Activated naive CD4-positive, alpha-beta T cell treated with anti-CD3 and anti-CD28 coated beads, Interleukin-2, amount 50 U/mL, for 24 hours (primary cell): Measurements from ENCODE around the gene CCDC93.

Source experiments
- H3K27ac Mint-ChIP-seq: one replicate; pipeline ENCODE4 v1.8.0; 2021; ENCODE audit warnings: mild to moderate bottlenecking, mixed read lengths
- H3K27me3 Mint-ChIP-seq: one replicate; pipeline ENCODE4 v1.8.0; 2021; ENCODE audit warnings: mixed read lengths
- H3K36me3 Mint-ChIP-seq: one replicate; pipeline ENCODE4 v1.8.0; 2021; ENCODE audit warnings: mixed read lengths
- H3K4me1 Mint-ChIP-seq: one replicate; pipeline ENCODE4 v1.8.0; 2021; ENCODE audit warnings: mixed read lengths
- H3K4me3 Mint-ChIP-seq: one replicate; pipeline ENCODE4 v1.8.0; 2021; ENCODE audit warnings: mild to moderate bottlenecking, mixed read lengths
- H3K9me3 Mint-ChIP-seq: one replicate; pipeline ENCODE4 v1.8.0; 2021; ENCODE audit warnings: mixed read lengths

The CCDC93 gene

GRCh38 chr2:117982376-117983033, 31.4 kb downstream of the CCDC93 start:
- H3K36me3 Mint-ChIP-seq: peaks cover 16% of the 10 kb centered on the region
- H3K9me3 Mint-ChIP-seq: no peaks in the 10 kb centered on the region
- peaks cover 12% of the 10 kb centered on the region for H3K4me1 Mint-ChIP-seq
- no peaks in the 10 kb centered on the region for H3K27me3 Mint-ChIP-seq
- H3K27ac Mint-ChIP-seq: no peak overlapping the region
- no peak overlapping the region for H3K4me3 Mint-ChIP-seq

- Mint-ChIP-seq H3K27ac (no peak overlapping the region), H3K4me3 (no peak overlapping the region), H3K27me3 (no peaks in the 10 kb centered on the region), H3K4me1 (peaks cover 12% of the 10 kb centered on the region), H3K36me3 (peaks cover 15% of the 10 kb centered on the region), H3K9me3 (no peaks in the 10 kb centered on the region)
These were observed 32.1 kb downstream of the CCDC93 start for GRCh38 chr2:117981810-117982209.

- peaks cover 18% of the 10 kb centered on the region for H3K36me3 Mint-ChIP-seq
- H3K4me1 Mint-ChIP-seq: peaks cover 12% of the 10 kb centered on the region
- no peak overlapping the region for H3K4me3 Mint-ChIP-seq
- H3K27ac Mint-ChIP-seq: peak overlapping the region; percentile 63
- no peaks in the 10 kb centered on the region for H3K27me3 Mint-ChIP-seq
- H3K9me3 Mint-ChIP-seq: no peaks in the 10 kb centered on the region
These were observed 32.8 kb downstream of the CCDC93 start for GRCh38 chr2:117980783-117981676.

GRCh38 chr2:117979911-117980701, 33.8 kb downstream of the CCDC93 start:
- H3K27me3 Mint-ChIP-seq: no peaks in the 10 kb centered on the region
- H3K4me3 Mint-ChIP-seq: no peak overlapping the region
- H3K27ac Mint-ChIP-seq: no peak overlapping the region
- H3K4me1 Mint-ChIP-seq: peaks cover 12% of the 10 kb centered on the region
- peaks cover 17% of the 10 kb centered on the region for H3K36me3 Mint-ChIP-seq
- no peaks in the 10 kb centered on the region for H3K9me3 Mint-ChIP-seq

GRCh38 chr2:117977696-117978095, 36.2 kb downstream of the CCDC93 start:
- H3K36me3 Mint-ChIP-seq: peaks cover 22% of the 10 kb centered on the region
- H3K4me3 Mint-ChIP-seq: no peak overlapping the region
- no peaks in the 10 kb centered on the region for H3K9me3 Mint-ChIP-seq
- peaks cover 8% of the 10 kb centered on the region for H3K4me1 Mint-ChIP-seq
- no peaks in the 10 kb centered on the region for H3K27me3 Mint-ChIP-seq
- no peak overlapping the region for H3K27ac Mint-ChIP-seq

GRCh38 chr2:117976581-117976980, 37.3 kb downstream of the CCDC93 start:
- peaks cover 11% of the 10 kb centered on the region for H3K4me1 Mint-ChIP-seq
- H3K27me3 Mint-ChIP-seq: no peaks in the 10 kb centered on the region
- H3K9me3 Mint-ChIP-seq: no peaks in the 10 kb centered on the region
- no peak overlapping the region for H3K27ac Mint-ChIP-seq
- peaks cover 27% of the 10 kb centered on the region for H3K36me3 Mint-ChIP-seq
- no peak overlapping the region for H3K4me3 Mint-ChIP-seq

- Mint-ChIP-seq H3K9me3 (no peaks in the 10 kb centered on the region), H3K4me3 (no peak overlapping the region), H3K4me1 (peaks cover 3% of the 10 kb centered on the region), H3K36me3 (peaks cover 34% of the 10 kb centered on the region), H3K27me3 (no peaks in the 10 kb centered on the region), H3K27ac (no peak overlapping the region)
These were observed 40.3 kb downstream of the CCDC93 start for GRCh38 chr2:117973498-117974082.

GRCh38 chr2:117972476-117973123, 41.3 kb downstream of the CCDC93 start:
- H3K4me1 Mint-ChIP-seq: peaks cover 3% of the 10 kb centered on the region
- H3K36me3 Mint-ChIP-seq: peaks cover 39% of the 10 kb centered on the region
- no peak overlapping the region for H3K27ac Mint-ChIP-seq
- H3K4me3 Mint-ChIP-seq: no peak overlapping the region
- no peaks in the 10 kb centered on the region for H3K27me3 Mint-ChIP-seq
- H3K9me3 Mint-ChIP-seq: no peaks in the 10 kb centered on the region

GRCh38 chr2:117968722-117969121, 45.1 kb downstream of the CCDC93 start:
- peaks cover 3% of the 10 kb centered on the region for H3K4me1 Mint-ChIP-seq

GRCh38 chr2:117967977-117968718, 45.7 kb downstream of the CCDC93 start:
- no peak overlapping the region for H3K27ac Mint-ChIP-seq
- H3K9me3 Mint-ChIP-seq: no peaks in the 10 kb centered on the region
- H3K4me1 Mint-ChIP-seq: peaks cover 3% of the 10 kb centered on the region
- no peaks in the 10 kb centered on the region for H3K27me3 Mint-ChIP-seq
- H3K4me3 Mint-ChIP-seq: no peak overlapping the region
- H3K36me3 Mint-ChIP-seq: peaks cover 38% of the 10 kb centered on the region

More at GRCh38 chr2:117968722-117969121, 45.1 kb downstream of the CCDC93 start:
- Mint-ChIP-seq H3K4me3 (no peak overlapping the region), H3K36me3 (peaks cover 38% of the 10 kb centered on the region), H3K27me3 (no peaks in the 10 kb centered on the region), H3K9me3 (no peaks in the 10 kb centered on the region), H3K27ac (no peak overlapping the region)

- Mint-ChIP-seq H3K4me1 (no peaks in the 10 kb centered on the region), H3K4me3 (no peak overlapping the region), H3K27ac (no peak overlapping the region), H3K36me3 (peaks cover 17% of the 10 kb centered on the region), H3K27me3 (no peaks in the 10 kb centered on the region), H3K9me3 (no peaks in the 10 kb centered on the region)
These were observed 50.4 kb downstream of the CCDC93 start for GRCh38 chr2:117963446-117963845.

- H3K36me3 Mint-ChIP-seq: peaks cover 28% of the 10 kb centered on the region
- H3K27me3 Mint-ChIP-seq: no peaks in the 10 kb centered on the region
- no peaks in the 10 kb centered on the region for H3K4me1 Mint-ChIP-seq
- no peak overlapping the region for H3K27ac Mint-ChIP-seq
- no peaks in the 10 kb centered on the region for H3K9me3 Mint-ChIP-seq
- no peak overlapping the region for H3K4me3 Mint-ChIP-seq
These were observed 52.7 kb downstream of the CCDC93 start for GRCh38 chr2:117961201-117961600.

GRCh38 chr2:117960231-117960630, 53.6 kb downstream of the CCDC93 start:
- Mint-ChIP-seq H3K36me3 (peaks cover 28% of the 10 kb centered on the region), H3K9me3 (no peaks in the 10 kb centered on the region), H3K4me3 (no peak overlapping the region), H3K4me1 (no peaks in the 10 kb centered on the region), H3K27ac (no peak overlapping the region), H3K27me3 (no peaks in the 10 kb centered on the region)

- no peaks in the 10 kb centered on the region for H3K9me3 Mint-ChIP-seq
- H3K36me3 Mint-ChIP-seq: peaks cover 32% of the 10 kb centered on the region
- no peak overlapping the region for H3K27ac Mint-ChIP-seq
These were observed 55.7 kb downstream of the CCDC93 start for GRCh38 chr2:117958186-117958585.

More at GRCh38 chr2:117958186-117958585, 55.7 kb downstream of the CCDC93 start:
- H3K4me3 Mint-ChIP-seq: no peak overlapping the region
- no peaks in the 10 kb centered on the region for H3K27me3 Mint-ChIP-seq
- no peaks in the 10 kb centered on the region for H3K4me1 Mint-ChIP-seq
